C1 segment of cervical spinal cord (tissue), 14 donors: ENCODE results near the gene PLB1.
A peak's percentile ranks its signal among the peaks of the same experiment; 100 is the strongest.

ENCODE experiments used
- DNase-seq, 14 donors: peaks; one replicate each; lab custom pipeline; 2025; lab: John Stamatoyannopoulos, UW

The PLB1 gene

DNA sequence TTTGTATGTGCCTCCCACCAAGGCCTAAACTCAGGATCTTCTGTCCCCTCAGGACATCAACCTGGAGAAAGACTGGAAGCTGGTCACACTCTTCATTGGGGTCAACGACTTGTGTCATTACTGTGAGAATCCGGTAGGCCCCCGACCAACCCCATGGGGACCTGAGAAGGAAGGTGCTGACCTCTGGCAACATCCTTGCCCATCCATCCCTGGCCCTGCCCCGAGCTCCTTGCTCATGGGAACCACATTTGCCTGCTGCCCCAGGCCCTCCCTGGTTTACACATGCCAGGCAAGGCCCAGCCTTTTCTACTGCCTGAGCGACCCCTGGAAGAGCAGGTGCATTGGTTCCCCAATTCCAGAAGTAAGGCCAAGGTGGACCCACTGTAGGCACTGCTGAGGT is 130.5 kb downstream of the PLB1 start:
- DNase-seq, result no peak

DNA sequence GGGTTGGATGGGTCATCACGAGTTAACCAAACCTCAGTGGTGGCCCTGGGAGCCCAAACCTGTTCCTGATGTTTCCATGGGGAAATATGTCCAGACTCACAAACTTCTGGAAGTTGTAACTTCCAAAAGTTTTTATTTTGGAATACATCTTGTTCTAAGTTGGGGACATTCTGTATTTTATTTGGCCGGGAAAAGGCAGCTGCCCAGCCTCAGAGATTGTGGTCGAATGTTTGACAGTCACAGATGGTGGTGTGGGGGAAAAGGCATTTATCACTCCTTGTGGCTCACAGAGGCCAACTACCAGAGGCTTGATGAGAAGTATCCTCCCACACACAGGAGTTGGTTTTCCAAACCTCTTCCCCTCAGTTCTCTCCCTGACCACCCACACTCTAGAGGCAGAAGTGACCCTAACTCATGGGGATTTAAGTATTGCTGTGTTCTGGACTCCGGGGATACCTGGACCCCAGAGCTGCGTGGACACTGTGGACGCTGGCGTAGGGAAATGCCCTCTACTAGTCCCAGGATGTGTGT is 131.1 kb downstream of the PLB1 start:
- no peak for DNase-seq

DNA sequence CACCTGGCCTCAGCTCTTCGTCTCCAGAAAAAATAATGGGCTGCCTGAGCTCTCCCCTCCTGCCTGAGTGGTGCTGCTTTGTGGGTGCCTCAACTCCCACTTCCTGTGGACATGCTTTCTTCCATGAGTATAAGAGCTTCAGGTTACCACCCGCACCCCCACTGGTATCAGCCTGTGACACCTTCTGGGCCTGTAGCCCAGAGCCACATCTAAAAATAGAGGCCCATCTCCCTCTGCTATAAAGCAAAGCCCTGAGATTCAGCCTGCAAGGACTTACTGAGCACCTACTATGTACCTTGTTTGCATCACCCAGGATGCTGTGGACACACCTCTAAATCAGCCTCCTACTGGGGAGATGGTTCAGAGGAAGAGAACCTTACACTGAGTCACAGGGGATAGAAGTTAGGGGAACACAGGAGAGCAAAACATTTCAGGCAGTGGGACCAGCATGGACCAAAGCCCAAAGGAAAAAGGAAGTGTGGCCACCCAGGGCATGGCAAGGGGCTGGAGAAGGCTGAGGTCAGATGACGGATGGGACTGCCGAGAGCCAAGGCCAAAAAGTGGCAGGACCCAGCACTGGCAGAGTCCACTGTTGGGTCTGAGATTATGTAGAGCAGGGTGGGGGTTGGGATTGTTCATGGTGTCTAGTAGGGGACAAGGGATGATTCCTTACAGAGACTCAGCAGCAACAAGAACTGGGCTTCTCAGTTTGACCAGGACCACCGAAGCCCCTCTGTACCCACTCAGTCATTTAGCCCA is 132.0 kb downstream of the PLB1 start:
- no peak for DNase-seq

DNA sequence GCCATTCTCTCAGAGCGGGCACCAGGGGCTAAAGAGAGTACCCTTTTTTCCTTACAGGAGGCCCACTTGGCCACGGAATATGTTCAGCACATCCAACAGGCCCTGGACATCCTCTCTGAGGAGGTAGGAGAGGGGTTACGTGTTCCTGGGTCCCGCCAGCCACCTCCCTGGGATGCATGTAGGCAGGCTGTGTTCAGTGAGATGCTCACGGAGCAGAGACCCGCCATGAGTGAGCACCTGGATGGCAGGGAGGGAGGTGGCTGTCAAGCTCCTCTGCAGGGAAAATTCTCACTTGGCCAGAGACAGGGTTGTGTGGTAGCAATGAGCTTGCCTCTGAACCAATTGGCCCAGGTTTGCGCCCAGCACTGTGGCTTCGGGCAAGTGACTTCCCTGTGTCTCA is 132.6 kb downstream of the PLB1 start:
- DNase-seq, result no peak

DNA sequence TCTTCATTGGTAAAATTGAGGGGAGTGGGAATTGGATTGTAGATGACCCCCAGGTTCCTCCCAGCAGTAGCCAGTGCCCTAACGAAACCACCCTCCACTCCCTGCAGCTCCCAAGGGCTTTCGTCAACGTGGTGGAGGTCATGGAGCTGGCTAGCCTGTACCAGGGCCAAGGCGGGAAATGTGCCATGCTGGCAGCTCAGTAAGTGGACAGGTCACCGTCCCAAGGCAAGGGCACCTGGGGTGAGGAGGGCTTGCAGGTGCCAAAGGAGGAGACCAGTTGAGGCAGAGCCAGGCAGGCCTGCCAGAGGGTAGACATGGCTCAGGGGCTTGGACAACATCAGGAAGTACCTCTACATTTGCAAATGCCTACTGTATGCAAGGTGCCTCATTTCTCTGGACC is 133.1 kb downstream of the PLB1 start:
- no peak for DNase-seq

DNA sequence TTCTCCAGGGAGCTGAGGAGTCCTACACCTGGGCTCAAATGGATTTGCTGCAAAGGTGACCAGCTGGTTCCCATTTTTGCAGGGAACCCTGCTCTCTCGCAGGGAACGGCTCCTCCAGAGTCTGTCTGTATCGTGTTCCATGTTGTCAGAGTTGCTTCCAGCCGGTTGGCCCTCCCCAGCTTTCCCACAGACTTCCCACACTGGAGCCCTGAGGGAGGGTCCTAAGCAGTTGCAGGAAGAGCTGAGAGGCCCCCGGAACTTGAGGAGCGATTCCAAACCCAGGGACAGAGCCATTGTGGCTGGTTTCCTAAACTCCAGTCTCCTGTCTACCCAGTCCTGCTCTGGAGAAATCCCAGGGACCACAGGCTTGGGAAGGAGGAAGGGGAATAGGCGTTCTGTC is 134.1 kb downstream of the PLB1 start:
- no peak for DNase-seq

DNA sequence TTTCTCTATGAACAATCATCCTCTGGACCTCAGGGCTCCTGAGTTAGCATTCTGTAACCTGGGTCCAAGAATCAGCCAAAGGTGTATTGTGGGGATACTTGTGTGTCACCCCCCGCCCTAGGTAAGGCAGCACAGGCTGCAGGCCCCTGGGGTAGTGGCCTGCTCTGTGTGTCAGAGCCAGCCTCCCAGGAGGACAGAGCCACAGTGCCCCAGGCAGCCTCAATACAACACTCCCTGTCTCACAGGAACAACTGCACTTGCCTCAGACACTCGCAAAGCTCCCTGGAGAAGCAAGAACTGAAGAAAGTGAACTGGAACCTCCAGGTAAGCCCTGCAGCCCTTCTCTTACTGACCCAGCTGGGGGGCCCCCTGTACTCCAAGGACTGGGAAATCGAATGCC is 134.5 kb downstream of the PLB1 start:
- no peak for DNase-seq

DNA sequence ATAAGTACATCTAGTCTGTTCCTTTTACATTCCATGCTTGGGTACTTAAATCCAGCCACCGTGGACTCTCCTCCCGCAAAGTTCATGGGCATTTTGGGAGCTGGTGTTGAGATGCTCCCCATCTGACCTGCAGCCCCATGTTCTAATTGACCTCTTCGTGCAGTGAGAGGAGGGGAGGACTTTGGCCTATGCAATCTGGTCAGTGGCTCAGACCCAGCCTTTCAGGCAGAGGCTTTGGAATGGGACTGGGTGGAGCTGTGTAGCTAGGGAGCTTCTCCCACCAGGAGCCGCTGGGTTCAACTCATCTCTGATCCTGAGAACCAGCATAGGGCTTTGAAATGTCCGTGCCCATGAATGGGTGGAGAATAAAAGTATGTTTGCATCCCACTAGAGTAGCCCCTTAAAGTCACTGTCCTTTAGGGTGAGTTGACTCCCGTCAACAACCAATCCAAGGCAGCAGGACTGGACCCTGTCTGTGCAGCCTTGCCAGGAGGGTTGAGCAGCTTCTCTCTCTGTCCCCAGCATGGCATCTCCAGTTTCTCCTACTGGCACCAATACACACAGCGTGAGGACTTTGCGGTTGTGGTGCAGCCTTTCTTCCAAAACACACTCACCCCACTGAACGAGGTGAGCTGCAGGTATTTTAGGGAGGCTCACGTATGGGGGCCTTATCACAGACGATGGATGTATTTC is 135.8 kb downstream of the PLB1 start:
- DNase-seq, result no peak

DNA sequence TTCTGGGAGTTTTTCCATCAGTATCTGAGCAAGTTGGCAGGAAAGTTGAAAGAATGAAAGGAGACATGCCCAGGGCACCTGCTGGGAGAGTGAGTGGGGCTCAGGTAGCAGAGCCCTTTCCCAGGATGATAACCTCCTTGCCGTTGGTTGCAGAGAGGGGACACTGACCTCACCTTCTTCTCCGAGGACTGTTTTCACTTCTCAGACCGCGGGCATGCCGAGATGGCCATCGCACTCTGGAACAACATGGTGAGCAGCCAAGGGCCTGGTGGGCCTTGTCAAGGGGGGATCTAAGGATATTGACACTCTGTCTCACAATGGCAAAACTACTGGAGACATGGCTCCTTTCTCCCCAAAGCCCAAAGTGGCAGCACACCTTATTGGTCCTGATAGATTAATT is 136.9 kb downstream of the PLB1 start:
- no peak for DNase-seq

DNA sequence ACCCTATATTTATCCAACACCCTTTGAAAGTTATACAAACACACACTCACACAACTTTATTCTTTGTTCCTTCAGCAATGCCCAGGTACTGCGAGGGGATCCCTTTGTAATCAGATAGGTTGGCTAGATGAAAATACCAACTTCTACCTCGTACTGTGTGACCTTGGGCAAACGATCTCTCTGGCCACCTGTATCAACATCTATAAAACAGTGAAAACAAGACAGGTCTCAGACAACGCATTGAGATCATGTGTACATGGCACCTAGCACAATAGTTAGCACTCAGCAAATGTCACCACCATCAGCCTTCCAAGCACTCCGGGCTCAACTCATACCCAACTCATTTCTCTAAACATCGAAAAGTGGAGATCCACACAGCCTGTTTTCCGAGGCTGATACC is 137.3 kb downstream of the PLB1 start:
- no peak for DNase-seq

DNA sequence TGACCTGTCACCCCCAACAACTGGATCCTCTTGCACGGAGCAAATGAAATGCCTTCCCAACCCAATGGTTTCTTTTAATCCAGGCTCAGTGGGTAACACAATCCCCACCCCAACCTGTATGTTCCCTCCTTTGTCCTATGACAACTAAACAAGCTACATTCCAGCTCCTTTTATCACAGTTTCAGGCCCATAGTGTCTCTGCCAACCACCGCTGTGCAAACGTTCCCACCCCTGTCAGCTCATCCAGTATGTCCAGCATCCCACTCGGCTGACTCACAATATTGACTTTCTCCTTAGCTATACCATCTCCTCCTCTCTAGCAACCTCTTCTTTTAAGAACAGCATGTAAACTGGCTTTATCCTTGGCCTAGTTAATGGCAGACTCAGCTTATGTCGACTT is 137.9 kb downstream of the PLB1 start:
- DNase-seq, result no peak

DNA sequence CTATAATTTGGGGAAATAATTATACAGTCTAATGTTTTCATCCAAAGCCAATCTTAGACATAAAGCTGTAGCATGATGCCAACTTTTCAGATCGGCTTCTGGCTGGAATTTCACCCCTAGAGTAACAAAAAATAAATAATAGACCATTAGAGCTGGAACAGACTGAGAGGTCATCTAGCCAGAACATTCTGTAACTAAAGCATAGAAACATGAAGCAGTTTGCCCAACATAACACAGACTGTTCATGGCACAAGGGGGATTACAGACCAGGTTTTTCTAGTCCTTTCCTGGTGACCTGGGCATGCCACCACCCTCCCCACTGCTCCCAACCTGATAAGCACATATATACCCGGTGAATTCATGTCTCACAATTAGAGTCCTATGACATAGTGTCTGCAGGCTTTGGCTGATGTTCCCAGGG is 139.3 kb downstream of the PLB1 start:
- no peak for DNase-seq

DNA sequence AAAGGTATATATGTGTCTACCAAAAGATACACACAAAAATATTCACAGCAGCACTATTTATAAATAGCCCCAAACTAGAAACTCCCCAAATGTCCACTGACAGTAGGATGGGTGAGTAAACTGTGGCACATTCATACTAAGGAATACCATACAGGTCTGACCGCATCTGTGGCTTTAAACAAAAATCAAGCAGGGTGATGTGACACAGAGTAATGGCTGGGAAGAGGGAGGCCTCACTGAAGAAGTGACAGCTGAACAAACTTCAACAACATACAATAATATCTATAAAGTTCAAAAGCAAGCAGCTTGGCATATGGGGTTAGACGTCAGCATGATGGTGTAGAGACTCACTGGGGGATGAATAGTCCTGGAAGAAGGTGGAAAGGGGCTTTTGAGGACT is 140.6 kb downstream of the PLB1 start:
- no peak for DNase-seq

DNA sequence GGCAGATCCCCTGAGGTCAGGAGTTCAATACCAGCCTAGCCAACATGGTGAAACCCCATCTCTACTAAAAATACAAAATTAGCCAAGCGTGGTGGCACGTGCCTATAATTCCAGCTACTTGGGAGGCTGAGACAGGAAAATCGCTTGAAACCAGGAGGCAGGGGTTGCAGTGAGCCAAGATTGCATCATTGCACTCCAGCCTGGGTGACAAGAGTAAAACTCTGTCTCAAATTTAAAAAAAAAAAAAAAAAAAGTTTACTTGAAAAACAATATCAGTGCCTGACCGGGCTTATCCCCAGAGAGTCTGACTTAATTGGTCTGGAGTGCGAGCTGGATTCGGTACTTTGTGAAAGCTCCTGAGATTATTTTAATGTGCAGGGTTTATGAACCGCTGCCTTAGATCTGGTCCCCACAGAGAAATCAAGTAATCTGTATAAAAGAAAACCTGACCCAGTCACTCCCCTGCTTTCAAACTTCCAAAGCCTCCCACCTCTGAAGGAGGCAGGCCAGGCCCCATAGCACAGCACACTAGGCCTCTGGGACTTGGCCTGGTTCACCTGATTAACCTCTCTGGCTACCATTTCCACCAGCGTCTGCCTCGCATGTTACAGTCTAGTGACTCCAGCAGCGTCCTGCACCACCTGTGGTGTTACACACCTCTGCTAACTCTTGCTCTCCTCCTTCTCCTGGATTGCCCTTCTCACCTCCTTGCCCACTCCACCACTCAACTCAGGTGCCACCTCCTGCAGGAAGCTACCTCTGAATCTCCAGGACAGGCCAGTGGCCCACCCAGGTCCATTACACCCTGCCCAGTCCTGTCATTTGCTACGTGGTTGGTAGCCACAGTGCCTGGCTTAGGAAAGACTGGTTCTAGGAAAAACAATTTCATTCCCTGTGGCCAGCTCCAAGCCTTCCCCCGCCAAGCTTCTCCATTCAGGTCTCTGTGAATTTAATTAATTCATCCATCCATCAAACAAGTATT is 141.5 kb downstream of the PLB1 start:
- no peak for DNase-seq

DNA sequence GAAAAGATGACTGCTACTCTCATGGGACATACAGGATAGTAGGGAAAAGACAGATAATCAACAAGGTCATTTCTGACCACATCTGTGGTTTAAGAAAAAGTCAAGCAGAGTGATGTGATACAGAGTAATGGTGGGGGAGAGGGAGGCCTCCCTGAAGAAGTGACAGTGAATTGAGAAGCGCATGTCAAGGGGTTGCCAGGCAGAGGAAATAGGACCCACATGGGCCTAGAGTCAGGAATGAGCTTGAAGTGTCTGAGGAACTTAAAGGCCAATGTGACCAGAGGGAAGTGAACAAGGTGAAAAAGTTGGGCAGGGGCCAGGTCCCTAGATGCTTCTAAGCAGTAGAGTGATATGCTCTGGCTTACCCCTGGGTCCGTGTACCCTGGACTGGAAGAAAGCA is 142.2 kb downstream of the PLB1 start:
- DNase-seq, result no peak

DNA sequence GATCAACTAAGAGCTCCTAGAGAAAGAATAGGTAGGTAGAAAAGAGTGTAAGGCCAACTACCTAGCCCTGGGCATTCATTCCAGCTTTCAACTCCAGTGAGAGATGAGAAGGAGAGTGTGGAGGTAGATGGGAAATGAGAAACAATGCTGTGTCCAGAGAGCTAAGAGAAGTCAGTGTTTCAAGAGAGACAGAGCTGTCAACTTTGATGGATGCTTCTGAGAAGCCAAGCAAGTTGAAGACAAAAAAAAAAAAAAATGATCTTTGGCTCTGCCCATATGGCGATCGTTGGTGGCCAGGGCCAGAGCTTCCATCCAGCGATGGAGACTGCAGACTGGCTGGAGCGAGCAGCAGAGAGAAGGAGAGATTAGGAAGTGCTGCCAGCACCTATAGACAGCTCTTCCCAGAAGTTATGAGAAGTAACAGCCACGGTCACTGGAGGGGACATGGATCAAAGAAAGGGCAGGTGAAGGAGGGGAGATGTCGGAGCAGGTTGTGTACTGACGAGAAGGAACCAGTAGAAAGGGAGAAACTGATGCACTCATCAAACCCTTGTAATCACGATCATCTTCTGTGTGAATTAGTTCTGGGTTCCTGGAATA is 143.3 kb downstream of the PLB1 start:
- DNase-seq, result no peak

DNA sequence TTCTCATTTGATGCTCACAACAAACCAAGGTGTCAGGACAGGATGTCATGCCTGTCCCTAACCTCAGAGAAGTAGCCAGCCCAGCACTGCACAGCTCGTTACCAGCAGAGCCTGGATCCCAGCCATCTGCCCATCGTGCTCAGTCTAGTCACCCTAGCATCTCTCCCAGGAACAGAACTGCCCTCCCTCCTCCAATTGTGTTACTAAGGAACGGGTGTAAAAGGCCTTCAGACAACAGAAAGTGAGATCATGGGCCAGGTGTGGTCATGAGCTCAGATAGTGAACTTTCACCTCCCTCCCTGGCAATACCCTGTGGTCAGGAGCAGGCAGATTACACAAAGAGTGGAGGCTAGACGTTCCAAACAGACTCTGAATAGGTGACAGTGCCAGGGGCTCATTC is 144.0 kb downstream of the PLB1 start:
- peak in 1 of 14 donors; percentile 61 for DNase-seq

DNA sequence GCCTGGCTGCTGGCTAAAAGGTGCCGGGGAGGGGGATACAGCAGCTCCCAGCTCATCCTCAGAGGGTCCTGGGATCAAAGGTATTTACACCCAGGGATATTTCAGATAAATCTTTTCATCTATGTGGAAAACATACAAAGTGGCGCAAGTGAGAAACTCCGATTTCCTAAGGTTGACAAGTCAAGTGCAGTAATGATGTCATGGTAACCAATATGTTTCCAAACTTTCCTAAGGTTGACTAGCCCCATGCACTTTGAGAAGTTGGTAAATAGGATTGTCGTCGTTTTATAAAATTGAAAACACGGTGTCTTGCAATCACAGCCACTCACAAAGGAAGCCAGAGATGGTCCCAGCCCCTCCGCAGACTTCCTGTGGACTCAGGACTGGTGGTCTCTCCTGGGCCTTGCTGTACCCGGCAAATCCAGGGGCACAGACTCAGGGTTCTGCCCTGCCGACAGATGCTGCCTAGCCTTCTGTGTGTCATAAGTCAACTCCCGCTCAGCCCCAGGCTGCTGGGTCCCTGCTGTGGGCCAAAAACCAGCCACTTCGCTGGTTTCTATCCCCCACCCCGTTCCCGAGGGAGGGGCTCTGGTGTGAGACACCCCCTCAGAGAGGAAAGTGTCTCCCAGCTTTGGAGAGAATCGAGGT is 144.5 kb downstream of the PLB1 start:
- DNase-seq, result no peak

DNA sequence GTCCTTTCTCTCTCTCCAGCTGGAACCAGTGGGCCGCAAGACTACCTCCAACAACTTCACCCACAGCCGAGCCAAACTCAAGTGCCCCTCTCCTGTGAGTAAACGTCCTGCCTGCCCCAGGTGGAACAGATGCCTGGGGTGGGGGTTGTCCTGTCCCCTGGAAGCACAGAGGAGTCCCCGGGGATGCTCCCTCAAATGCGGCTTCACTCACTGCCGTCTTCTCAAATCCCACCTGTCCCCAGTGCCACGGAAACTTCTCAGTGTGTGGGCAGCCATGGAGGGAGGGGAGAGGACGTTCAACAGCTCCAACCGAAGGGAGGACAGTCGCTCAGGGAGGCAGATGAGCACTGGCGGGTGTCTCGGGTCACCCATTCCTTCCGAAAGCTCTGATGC is 145.0 kb downstream of the PLB1 start:
- DNase-seq, result no peak

DNA sequence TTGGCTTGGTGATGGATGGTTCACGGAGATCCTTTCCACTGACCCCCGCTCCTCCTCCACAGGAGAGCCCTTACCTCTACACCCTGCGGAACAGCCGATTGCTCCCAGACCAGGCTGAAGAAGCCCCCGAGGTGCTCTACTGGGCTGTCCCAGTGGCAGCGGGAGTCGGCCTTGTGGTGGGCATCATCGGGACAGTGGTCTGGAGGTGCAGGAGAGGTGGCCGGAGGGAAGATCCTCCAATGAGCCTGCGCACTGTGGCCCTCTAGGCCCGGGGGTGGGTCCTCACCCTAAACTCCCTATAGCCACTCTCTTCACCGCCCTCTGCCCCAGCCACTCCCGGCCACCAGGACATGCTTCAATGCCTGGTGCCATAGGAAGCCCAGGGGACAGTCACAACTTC is 146.9 kb downstream of the PLB1 start:
- no peak for DNase-seq

DNA sequence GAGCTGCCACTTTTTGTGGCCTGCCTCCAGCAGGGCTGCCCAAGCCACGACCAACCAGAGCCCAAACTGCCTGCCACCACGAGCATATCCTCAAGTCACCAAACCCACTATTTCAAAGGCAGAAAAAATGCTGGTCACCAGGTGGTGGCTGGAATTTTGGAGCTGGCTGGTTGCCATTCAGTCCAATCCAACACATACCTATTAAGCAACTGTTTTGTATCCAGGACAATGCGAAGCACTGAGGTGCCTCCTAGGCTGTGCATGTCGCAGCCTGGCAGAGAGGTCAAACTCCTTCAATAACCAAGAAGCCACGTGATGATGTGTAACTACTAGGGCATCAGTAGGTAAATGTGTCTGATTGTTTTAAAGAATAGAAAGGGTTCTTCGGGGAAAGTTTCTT is 147.5 kb downstream of the PLB1 start:
- DNase-seq, result no peak
